Measurements from ENCODE around the gene KCTD16. TPM values are rescaled to one million over a fixed set of nuclear protein-coding genes. Genes with fewer than 3 reads are reported as not detected.
A peak's percentile ranks its signal among the peaks of the same experiment; 100 is the strongest.

KCTD16 gene
- total and polyA plus RNA-seq, 2 experiments from 2014 or later, result 0.45 to 3.4 TPM

DNA sequence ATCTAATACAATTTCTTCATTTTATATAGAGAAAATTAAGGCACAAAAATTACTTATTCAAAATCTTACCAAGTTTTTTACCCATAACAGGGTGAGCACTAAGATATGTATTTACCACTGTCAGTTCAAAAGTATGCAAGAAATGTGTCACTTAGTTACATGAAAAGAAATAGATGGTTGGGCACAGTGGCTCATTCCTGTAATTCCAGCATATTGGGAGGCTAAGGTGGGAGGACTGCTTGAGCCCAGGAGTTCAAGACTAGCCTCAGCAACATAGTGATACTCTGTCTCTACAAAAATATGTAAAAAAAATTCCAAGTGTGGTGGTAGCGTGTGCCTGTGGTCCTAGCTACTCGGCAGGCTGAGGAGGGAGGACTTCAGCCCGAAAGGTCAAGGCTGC lies 19.6 kb upstream of the KCTD16 start:
- H3K27me3 ChIP-seq, result no peaks in the 10 kb centered on the region
- TF ChIP-seq EZH2 (IDR thresholded peaks at IDR 0.05; ENCODE audit: borderline replicate concordance) (no peak), EZH2phosphoT487 (IDR thresholded peaks at IDR 0.05; ENCODE audit: low read depth, severe bottlenecking, unreplicated experiment) (no peak)
- TF ChIP-seq, protein P1, sequence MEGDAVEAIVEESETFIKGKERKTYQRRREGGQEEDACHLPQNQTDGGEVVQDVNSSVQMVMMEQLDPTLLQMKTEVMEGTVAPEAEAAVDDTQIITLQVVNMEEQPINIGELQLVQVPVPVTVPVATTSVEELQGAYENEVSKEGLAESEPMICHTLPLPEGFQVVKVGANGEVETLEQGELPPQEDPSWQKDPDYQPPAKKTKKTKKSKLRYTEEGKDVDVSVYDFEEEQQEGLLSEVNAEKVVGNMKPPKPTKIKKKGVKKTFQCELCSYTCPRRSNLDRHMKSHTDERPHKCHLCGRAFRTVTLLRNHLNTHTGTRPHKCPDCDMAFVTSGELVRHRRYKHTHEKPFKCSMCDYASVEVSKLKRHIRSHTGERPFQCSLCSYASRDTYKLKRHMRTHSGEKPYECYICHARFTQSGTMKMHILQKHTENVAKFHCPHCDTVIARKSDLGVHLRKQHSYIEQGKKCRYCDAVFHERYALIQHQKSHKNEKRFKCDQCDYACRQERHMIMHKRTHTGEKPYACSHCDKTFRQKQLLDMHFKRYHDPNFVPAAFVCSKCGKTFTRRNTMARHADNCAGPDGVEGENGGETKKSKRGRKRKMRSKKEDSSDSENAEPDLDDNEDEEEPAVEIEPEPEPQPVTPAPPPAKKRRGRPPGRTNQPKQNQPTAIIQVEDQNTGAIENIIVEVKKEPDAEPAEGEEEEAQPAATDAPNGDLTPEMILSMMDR (IDR thresholded peaks at IDR 0.05; ENCODE audit: poor library complexity), result no peak
- H3K9me2 ChIP-seq (replicated peaks; ENCODE audit: insufficient read depth), result no peaks in the 10 kb centered on the region
- DNase-seq (ENCODE audit: low spot score), result no peak
- no peaks in the 10 kb centered on the region for H3K4me1 ChIP-seq (ENCODE audit: insufficient read depth)
- no peak overlapping the region for H3K4me3 ChIP-seq
- WGBS (ENCODE audit: low lambda C conversion rate, missing lambda C conversion rate), result 93% methylated on average over 3 of the region's 3 CpGs
- H3K36me3 ChIP-seq (replicated peaks; ENCODE audit: insufficient read depth, low read depth), result no peaks in the 10 kb centered on the region
- no peak overlapping the region for H3K27ac ChIP-seq
- no peaks in the 10 kb centered on the region for H4K20me1 ChIP-seq (ENCODE audit: insufficient read depth, poor library complexity, severe bottlenecking)
- no peaks in the 10 kb centered on the region for H3K9me3 ChIP-seq (ENCODE audit: low read depth)
- no peak overlapping the region for H3K4me2 ChIP-seq
- H2AFZ ChIP-seq, result no peak overlapping the region
- H3K79me2 ChIP-seq, result no peaks in the 10 kb centered on the region

- Histone ChIP-seq H3K4me2 (no peak overlapping the region), H3K4me1 (ENCODE audit: insufficient read depth) (no peaks in the 10 kb centered on the region), H3K9me2 (replicated peaks; ENCODE audit: insufficient read depth) (no peaks in the 10 kb centered on the region), H3K9me3 (ENCODE audit: low read depth) (no peaks in the 10 kb centered on the region), H2AFZ (no peak overlapping the region), H3K27me3 (no peaks in the 10 kb centered on the region), H4K20me1 (ENCODE audit: insufficient read depth, poor library complexity, severe bottlenecking) (no peaks in the 10 kb centered on the region), H3K4me3 (no peak overlapping the region), H3K79me2 (no peaks in the 10 kb centered on the region), H3K36me3 (replicated peaks; ENCODE audit: insufficient read depth, low read depth) (no peaks in the 10 kb centered on the region), H3K27ac (peak overlapping the region; percentile 45)
- 80% methylated on average over 2 of the region's 2 CpGs for WGBS (ENCODE audit: low lambda C conversion rate, missing lambda C conversion rate)
- no peak for DNase-seq (ENCODE audit: low spot score)
- no peak for TF ChIP-seq EZH2 (IDR thresholded peaks at IDR 0.05; ENCODE audit: borderline replicate concordance)
- TF ChIP-seq, protein P1 (IDR thresholded peaks at IDR 0.05; ENCODE audit: poor library complexity), result no peak
- no peak for TF ChIP-seq EZH2phosphoT487 (IDR thresholded peaks at IDR 0.05; ENCODE audit: low read depth, severe bottlenecking, unreplicated experiment)
Measured at GRCh38 chr5:144156767-144157171, 13.9 kb upstream of the KCTD16 start.

DNA sequence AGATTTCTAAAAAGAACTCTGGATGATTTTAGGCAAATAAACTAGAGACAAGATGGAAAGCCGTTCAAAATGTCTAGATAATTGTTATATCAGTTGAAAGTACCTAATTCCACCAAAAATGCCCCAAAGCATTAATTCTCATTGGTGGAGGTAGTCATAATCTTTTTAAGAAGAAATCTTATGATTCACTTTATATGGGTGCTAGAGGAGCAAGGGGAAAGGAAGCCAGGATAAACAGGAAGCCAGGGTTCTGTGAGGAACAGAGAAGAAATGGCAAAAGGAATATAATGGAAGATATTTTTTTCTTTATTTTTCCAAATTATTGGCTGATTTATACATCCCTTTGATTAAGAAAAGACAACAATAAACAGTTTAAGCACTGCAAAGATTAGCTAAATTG lies 8.0 kb upstream of the KCTD16 start:
- H3K27me3 ChIP-seq, result no peaks in the 10 kb centered on the region
- DNase-seq (ENCODE audit: low spot score), result no peak
- no peak overlapping the region for H2AFZ ChIP-seq
- H3K4me3 ChIP-seq, result no peak overlapping the region
- TF ChIP-seq EZH2phosphoT487 (IDR thresholded peaks at IDR 0.05; ENCODE audit: low read depth, severe bottlenecking, unreplicated experiment), result no peak
- TF ChIP-seq, protein P1 (IDR thresholded peaks at IDR 0.05; ENCODE audit: poor library complexity), result no peak
- no peak for TF ChIP-seq EZH2 (IDR thresholded peaks at IDR 0.05; ENCODE audit: borderline replicate concordance)
- WGBS (ENCODE audit: low lambda C conversion rate, missing lambda C conversion rate), result 100% methylated on average over 1 of the region's 1 CpG
- no peaks in the 10 kb centered on the region for H4K20me1 ChIP-seq (ENCODE audit: insufficient read depth, poor library complexity, severe bottlenecking)
- no peaks in the 10 kb centered on the region for H3K9me2 ChIP-seq (replicated peaks; ENCODE audit: insufficient read depth)
- H3K79me2 ChIP-seq, result peaks cover 24% of the 10 kb centered on the region
- H3K4me2 ChIP-seq, result no peak overlapping the region
- H3K9me3 ChIP-seq (ENCODE audit: low read depth), result no peaks in the 10 kb centered on the region
- H3K4me1 ChIP-seq (ENCODE audit: insufficient read depth), result no peaks in the 10 kb centered on the region
- H3K27ac ChIP-seq, result no peak overlapping the region
- no peaks in the 10 kb centered on the region for H3K36me3 ChIP-seq (replicated peaks; ENCODE audit: insufficient read depth, low read depth)

GRCh38 chr5:144166696-144167095 lies 4.0 kb upstream of the KCTD16 start:
- TF ChIP-seq, protein P1 (IDR thresholded peaks at IDR 0.05; ENCODE audit: poor library complexity), result no peak
- TF ChIP-seq EZH2 (IDR thresholded peaks at IDR 0.05; ENCODE audit: borderline replicate concordance) (no peak), EZH2phosphoT487 (IDR thresholded peaks at IDR 0.05; ENCODE audit: low read depth, severe bottlenecking, unreplicated experiment) (no peak)
- H2AFZ ChIP-seq, result no peak overlapping the region
- no peaks in the 10 kb centered on the region for H4K20me1 ChIP-seq (ENCODE audit: insufficient read depth, poor library complexity, severe bottlenecking)
- H3K36me3 ChIP-seq (replicated peaks; ENCODE audit: insufficient read depth, low read depth), result no peaks in the 10 kb centered on the region
- no peak overlapping the region for H3K27ac ChIP-seq
- H3K9me2 ChIP-seq (replicated peaks; ENCODE audit: insufficient read depth), result no peaks in the 10 kb centered on the region
- 91% methylated on average over 1 of the region's 1 CpG for WGBS (ENCODE audit: low lambda C conversion rate, missing lambda C conversion rate)
- peaks cover 10% of the 10 kb centered on the region for H3K4me1 ChIP-seq (ENCODE audit: insufficient read depth)
- H3K9me3 ChIP-seq (ENCODE audit: low read depth), result no peaks in the 10 kb centered on the region
- H3K79me2 ChIP-seq, result peaks cover 49% of the 10 kb centered on the region
- no peaks in the 10 kb centered on the region for H3K27me3 ChIP-seq
- H3K4me3 ChIP-seq, result no peak overlapping the region
- no peak overlapping the region for H3K4me2 ChIP-seq
- DNase-seq (ENCODE audit: low spot score), result no peak
